HG03378 (cell line): ENCODE measurements around the gene ABHD11.
"Not testable (repeated sequence)": the region's sequence is repeated elsewhere in the genome, so short reads cannot be mapped to it uniquely, and the experiment has no call there.

ENCODE experiments used
- ATAC-seq: cut with Tn5 transposase; IDR thresholded peaks from one replicate; pipeline ENCODE4 v1.9.1; 2021; ENCODE audit warnings: mild to moderate bottlenecking, moderate library complexity; ENCODE audit not compliant: unreplicated experiment

Gene ABHD11

GRCh38 chr7:73720443-73720842 is 18.2 kb downstream of the ABHD11 start:
- not testable (repeated sequence) for ATAC-seq

- no peak for ATAC-seq
Measured at GRCh38 chr7:73719806-73720169, 18.8 kb downstream of the ABHD11 start.

GRCh38 chr7:73718905-73719805 is 19.4 kb downstream of the ABHD11 start, which contains the start of gene STX1A:
Gene STX1A, minus strand, starts transcription at chr7:73719669. Its CDS starts 38 bp downstream, at chr7:73719631.
- ATAC-seq, result no peak

DNA sequence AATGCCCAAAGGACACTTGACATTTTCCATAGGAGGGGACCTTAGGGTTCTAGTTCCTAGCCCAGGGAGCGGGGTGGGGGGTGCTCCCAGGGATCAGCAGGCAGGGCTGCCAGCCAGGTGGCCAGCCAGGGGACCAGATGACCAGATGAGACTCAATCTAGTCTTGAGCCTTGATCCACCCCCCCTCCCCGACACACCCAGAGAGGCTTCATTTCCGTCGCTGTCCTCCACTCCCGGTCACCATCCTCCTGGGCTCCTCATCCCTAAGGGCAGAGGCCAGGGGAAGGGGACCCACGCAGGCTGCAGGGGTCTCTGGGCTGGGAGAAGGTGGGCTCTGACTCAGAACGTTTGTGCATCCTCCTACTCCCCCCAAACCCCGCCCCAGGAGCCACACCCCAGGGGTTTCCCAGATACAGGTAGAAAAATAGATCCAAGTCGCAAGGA is 20.1 kb downstream of the ABHD11 start:
- no peak for ATAC-seq

- ATAC-seq, result peak; percentile 49
Measured at GRCh38 chr7:73717991-73718405, 20.6 kb downstream of the ABHD11 start.

- ATAC-seq, result no peak
Measured at GRCh38 chr7:73717025-73717807, 21.4 kb downstream of the ABHD11 start.

GRCh38 chr7:73716318-73716890 is 22.2 kb downstream of the ABHD11 start:
- no peak for ATAC-seq

DNA sequence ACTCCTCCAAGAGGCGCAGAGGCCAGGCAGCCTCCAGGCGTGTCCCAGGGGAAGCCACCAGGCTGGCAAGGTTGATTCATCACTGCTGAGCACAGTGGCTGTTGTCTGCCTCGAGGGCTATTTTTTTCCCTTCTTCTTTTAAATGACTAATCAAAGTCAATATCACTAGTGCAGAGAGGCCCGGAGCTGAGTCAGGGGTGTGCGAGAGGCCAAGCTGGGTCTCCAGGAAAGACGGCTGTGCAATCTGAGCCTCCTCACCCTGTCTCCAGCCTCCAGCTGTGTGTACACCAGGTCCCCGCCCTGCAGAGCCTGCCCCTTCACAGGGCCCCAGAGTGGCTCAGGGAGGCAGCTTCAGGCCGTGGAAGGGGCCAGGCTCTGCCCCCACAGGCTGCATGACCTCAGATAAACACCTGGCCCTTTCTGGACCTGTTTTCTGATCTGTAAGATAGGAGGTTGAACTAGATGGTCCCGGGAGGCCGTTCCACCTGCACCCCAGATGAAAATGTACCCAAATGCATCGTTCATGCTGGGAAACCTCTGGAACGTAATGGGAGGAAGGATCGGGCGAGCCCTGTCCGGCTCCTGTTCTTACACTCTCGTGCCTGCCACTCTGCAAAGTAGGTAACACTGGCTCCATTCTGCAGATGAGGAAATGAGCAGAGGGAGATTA is 22.8 kb downstream of the ABHD11 start:
- no peak for ATAC-seq

- ATAC-seq, result not testable (repeated sequence)
Measured at GRCh38 chr7:73713319-73713718, 25.3 kb downstream of the ABHD11 start.

GRCh38 chr7:73712773-73713172 is 25.8 kb downstream of the ABHD11 start:
- ATAC-seq, result no peak

GRCh38 chr7:73708961-73709549 is 29.5 kb downstream of the ABHD11 start:
- ATAC-seq, result no peak

GRCh38 chr7:73707045-73707631 is 31.5 kb downstream of the ABHD11 start:
- no peak for ATAC-seq

DNA sequence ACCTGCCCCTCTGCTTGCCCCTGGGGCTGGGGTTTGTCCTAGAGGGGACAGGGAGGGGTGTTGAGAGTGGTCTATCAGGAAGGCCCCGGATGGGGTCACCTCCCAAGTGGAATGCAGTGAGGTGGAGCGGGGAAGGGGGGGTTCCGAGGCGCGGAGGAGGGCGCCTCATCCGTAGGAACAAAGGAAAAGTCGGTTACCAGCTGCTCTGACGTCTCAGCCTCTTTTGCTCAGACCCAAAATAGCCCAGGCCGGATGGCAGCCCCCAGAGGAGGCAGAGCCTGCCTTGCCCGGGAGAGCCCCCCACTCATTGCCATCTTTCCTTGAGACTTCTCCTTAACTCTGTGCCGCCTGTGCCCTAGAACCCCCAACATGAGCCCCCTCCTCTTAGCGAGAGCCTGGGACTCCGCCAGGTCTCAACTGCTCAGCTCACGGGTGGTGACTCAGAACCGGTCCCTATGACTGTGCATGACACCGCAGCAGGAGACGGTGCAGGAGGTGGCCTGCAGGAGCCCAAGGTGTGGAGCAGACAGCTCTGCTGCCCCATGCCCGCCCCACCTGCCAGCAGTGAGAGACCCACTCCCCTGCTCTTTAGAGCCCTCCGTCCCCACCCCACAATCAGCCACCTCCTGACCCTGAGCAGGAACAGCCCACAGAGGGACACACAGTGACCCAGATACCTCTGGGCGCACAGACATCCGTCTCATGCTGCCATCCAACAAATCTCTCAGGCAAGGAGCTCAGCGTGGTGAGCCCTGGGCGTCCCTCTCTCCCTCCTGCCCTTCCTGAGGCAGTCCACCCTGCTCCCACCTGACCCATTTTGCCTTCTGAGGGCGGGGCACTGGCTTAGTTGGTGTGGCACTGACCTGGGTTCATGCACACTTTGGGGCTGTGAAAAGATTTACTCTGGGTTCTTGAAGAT is 32.2 kb downstream of the ABHD11 start:
- ATAC-seq, result no peak

GRCh38 chr7:73705551-73705920 is 33.1 kb downstream of the ABHD11 start:
- no peak for ATAC-seq

DNA sequence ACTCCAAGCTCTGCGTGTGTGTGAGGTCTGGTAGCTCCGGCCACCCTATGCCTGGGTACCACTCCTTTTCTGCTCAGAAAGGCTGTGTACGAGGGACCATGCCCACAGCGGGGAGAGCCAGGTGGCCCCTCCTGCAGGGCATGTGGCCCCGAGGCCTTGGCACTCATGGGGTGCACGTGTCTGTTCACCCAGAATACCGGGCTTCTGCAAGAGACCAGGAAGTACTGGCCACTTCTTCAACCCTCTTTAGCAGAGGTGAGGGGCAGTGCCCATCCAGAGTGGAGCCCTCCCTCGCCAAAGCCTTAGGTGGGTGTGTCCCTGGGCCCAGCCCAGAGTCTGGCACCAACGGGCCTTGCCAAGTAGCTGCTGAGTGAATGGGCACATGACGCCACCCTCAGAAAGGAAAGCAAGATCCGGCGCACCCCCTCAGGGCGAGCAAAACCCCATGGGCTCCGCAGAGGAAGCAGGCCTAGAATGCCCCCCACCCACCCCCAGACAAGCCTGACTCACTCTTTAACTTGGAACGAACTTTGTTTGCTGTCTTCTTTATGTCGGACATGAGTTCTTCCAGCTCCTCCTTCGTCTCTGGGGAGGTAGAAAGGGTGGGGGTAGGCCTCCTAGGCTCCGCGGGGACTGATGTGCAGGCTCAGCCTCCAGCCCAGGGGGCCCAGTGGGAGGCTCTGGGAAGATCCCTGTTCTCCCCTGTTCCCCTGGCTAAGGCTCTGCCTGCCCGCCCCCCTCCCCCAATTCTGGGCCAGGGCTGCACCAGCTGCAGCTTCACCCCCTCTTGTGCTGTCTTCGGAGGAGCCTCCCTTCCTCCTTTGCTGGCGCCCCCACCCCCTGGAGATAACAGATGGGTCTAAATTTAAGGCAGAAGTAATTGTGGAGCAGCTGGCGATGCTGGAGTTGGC is 33.7 kb downstream of the ABHD11 start:
- no peak for ATAC-seq

- ATAC-seq, result no peak
Measured at GRCh38 chr7:73703757-73704639, 34.6 kb downstream of the ABHD11 start.

DNA sequence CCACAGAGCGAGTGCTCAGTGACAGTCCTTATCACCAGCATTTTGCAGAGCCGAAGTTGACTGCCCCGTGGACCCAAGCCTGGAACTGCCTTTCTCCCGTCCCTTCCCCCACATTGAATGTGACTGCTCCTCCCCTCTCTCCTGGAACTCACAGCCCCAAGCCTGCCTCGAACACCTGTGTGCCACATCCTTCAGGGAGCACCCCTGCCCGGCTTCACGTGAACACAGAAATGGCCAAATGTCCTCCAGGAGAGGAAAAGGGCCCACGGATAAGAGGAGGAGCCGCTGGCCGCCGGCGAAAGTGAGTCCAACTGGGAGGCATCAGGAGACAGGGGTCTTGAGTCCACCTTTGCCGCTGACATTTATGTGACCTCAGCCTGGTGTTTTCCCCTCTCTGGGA is 35.4 kb downstream of the ABHD11 start:
- no peak for ATAC-seq
